PC-3 (cell line): Measurements from ENCODE around the gene SRRD.

Experiments used
- CTCF ChIP-seq: fragments of 300-600 bp; sonication (generic); conservative IDR thresholded peaks from 2 replicates; pipeline ENCODE4 v1.5.1; 2017; ENCODE audit warnings: antibody characterized with exemption, low read depth, mild to moderate bottlenecking, low read length
- EZH2phosphoT487 ChIP-seq: fragments of 300-600 bp; sonication (generic); IDR thresholded peaks from 2 replicates; pipeline ENCODE4 v1.6.1; 2018; ENCODE audit warnings: mild to moderate bottlenecking, antibody characterized with exemption, low read length, borderline replicate concordance

GRCh38 chr22:26477341-26477731 is 6.3 kb upstream of the SRRD start:
- TF ChIP-seq CTCF (no peak), EZH2phosphoT487 (no peak)
